ENCODE data around the gene CCRL2.
"Not testable (repeated sequence)": the region's sequence is repeated elsewhere in the genome, so short reads cannot be mapped to it uniquely, and the experiment has no call there.

Gene CCRL2

DNA sequence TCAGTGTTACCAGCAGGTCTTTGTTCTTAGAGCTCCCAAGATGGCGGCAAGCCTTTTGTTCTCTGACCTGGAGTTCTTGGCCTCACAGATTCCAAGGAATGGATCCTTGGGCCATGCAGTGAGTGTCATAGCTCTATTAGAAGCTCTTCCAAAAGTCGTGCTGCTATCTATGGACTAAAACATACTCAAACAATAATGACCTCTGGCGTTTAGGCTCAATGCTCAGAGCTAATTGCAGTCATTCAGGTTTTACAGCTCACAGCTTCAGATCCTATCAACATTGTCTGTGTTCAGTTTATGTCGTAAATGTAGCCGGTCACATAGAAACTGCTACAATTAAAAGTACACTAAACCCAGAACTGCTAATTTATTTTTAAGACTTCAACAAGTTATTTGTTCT, 22.2 kb downstream of the CCRL2 start:
- DNase-seq (ENCODE audit: low read depth in 2 of 2): no peak

DNA sequence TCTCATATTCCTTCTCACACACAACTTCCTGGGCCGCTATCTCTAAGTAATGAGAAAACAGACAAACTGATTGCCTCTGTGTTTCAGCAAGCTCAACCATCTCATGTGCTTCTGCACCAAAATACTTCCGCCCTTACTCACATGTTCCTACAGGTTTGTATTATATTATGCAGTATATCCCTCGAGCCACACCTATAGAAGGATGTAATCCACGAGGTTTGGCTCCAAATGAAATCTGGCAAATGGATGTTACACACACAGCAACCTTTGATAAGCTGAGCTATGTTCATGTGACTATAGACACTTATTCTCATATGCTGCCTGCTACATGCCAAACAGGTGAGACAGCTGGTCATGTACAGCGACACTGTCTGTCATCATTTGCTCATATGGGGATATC, 22.6 kb downstream of the CCRL2 start:
- no peak for DNase-seq (ENCODE audit: low read depth in 2 of 2)

DNA sequence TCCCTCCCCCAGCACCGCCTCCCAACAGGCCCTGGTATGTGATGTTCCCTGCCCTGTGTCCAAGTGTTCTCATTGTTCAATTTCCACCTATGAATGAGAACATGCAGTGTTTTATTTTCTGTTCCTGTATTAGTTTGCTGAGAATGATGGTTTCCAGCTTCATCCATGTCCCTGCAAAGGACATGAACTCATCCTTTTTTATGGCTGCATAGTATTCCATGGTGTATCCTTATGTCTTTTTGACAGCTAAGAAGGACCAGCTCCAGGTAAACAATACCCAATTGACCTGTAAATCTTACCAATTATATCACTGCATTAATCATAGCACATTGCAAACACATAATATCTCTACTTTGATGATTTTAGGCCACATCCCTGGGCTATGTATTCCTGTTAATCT, 23.8 kb downstream of the CCRL2 start:
- DNase-seq (ENCODE audit: low read depth in 2 of 2): not testable (repeated sequence)

DNA sequence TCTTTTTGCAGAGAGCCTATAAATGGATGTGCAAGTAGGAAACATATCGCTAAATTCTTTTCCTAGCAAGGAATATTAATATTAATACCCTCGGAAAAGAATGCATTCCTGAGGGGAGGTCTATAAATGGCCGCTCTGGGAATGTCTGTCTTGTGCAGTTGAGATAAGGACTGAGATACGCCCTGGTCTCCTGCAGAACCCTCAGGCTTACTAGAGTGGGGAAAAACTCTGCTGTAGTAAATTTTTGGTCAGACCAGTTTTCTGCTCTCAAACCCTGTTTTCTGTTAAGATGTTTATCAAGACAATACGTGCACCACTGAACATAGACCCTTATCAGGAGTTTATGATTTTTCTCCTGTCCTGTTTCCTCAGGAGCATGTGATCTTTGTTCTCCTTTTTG, 24.8 kb downstream of the CCRL2 start:
- DNase-seq (ENCODE audit: low read depth in 2 of 2): not testable (repeated sequence)

DNA sequence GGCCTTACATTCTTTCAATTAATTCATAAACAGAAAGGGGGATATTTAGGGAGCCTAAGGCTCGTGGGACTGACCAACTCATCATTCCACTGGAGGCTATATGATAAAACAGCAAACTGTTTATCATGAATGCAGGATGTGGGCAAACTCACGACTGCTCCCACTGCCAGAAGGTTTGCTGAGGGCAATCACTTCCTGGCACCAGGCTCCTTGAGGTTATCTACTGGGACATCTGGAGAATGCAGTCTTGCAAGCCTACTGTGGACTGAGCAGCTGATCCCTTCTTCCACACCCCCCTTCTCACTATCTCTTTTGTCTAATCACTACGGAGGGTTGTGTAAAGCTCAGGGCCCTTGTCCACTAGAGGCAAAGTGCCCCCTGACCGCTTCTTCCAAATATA, 26.1 kb downstream of the CCRL2 start:
- not testable (repeated sequence) for DNase-seq (ENCODE audit: low read depth in 2 of 2)

DNA sequence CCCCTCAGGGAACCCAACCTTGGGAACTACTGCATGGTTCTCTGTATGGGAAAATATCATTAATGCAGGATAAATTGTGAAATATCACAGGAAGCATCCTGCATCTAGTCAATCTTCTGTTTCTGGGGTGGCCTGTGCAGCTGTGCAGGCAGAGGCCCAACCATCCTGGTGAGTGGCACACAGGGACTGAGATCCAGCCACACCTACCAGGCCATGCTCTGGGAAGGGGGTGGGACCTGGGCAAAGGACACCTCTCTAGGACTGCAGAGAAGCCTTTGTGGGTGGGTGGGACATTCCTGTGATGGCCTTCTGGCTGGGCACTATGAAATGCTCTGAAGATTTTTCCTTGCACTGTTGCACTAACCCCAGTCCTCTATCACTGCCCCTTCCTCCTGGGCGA, 26.8 kb downstream of the CCRL2 start:
- DNase-seq (ENCODE audit: low read depth in 2 of 2): no peak

DNA sequence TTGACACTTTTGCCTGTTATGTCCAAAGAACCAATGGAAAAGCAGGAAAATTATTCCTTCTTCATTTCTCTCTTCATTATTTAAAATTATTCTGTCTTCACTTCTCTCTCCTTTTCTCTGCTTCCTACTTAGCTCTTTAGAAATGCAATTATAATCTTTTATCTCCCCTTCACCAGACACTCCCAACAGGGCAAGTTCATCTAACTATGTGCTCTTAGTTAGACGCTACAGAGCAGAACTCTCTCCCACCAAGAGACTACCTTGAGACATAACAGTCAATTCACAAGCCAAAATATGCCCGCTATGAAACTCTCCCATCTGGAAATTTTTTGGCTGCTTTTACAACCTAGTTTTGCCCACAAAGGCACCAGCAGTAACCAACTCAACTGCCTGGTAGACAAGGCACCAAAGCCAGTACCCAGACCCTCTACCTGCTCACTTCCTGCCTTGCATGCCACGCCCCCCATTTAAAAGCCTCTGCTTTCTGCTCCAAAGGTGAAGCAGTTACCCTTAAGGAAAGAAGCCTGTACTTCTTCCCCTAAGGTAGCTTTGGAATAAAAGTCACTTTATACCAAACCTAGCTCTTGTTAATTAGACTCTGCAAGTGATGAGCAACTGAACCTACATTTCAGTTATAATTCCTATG, 28.1 kb downstream of the CCRL2 start:
- no peak for DNase-seq (ENCODE audit: low read depth in 2 of 2)

DNA sequence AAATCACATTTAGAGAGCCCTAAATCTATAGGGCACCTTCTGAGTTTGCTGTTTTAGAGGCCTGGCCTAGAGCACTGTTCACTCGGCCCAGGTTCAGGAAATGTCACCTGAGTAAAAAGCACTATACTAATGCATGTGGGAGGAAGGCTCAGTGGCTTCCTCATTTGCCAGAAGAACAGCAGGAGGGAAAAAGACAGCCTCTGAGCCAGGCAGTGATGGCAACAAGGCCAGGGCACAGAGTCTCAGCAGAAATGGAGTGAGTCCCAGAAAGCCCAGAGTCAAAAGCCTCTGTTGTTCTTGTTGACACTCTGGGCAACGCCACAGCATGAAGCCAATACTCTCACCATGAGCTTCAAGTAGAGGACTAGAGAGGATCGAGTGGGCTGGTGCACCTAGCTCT, 31.8 kb downstream of the CCRL2 start:
- no peak for DNase-seq (ENCODE audit: low read depth in 2 of 2)

DNA sequence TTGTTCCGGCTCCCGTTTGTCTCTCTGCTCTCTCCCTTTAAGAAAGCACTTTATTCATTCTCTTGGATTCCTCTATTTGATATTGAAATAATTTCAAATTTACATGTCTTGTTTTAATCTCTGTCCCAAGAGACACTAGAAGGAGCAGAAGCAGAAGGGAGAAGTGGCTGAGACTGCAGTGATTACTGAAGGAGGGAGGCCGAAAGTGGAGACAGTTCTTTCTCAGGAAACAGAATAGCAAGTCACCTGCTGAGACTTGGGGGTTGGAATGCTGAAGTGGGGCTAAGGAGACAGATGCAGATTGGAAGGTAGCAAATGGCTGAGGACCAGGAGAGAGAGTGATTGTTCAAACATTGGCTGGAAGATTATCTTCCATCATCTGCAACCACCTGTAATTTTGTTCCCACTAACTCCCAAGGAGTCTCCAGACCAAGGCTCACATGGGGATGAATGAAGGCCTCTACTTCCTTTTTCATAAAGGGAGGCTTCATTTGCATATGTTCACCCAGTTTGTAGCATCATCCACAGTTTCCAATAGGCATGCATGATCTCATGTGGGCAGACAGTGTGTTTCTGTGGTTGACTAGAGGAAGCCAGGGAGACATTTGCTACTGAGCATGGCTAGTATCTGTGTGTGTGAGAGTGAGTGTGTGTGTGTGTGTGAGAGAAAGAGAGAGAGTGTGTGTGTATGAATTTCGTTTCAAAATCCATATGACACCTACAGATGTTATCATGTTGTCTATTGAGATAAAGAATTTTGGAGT, 33.7 kb downstream of the CCRL2 start:
- no peak for DNase-seq (ENCODE audit: low read depth in 2 of 2)

DNA sequence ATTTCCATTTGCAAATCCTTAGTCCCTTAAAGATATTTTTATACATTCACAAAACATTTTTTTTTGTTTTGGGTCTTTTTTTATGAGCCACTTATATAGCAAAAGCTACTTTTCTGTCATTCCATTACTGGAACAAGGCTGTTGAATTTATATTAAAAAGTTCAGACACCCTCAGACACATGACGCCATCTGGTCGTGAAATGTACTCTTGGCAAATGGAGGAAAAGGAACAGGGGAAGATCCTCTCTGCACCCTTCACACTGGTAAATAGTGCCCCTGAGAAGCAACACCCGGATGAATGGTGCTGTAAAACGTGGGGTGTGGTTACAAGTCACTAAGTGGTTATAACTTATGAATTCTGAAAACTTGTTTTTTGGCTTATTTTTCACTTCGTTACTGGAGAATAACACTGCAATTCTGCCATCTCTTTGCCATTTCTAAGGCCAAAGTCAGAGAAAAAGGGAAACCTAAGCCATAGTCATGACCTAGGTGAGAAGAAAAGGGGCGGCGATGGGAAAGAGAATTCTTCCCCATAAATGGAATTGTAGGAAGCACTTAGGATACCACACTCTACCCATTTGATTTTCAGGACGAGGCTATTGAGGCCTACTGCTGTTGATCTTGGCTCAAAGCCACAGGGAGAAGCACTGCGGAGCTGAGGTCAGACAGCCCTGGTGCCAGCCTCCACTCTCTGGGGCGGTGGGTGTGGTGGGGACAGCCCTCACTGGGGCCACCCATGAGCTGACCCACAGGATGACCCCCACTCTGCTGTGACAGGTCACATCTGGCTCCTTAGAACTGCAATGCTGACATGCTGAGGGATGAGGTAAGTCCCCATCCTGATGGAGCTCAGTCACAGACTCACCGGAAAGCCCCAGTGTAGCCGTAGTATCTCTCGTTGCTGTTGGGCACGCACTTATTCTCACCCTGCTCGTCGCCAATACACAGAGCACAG, 35.8 kb downstream of the CCRL2 start:
- DNase-seq (ENCODE audit: low read depth in 2 of 2): no peak

DNA sequence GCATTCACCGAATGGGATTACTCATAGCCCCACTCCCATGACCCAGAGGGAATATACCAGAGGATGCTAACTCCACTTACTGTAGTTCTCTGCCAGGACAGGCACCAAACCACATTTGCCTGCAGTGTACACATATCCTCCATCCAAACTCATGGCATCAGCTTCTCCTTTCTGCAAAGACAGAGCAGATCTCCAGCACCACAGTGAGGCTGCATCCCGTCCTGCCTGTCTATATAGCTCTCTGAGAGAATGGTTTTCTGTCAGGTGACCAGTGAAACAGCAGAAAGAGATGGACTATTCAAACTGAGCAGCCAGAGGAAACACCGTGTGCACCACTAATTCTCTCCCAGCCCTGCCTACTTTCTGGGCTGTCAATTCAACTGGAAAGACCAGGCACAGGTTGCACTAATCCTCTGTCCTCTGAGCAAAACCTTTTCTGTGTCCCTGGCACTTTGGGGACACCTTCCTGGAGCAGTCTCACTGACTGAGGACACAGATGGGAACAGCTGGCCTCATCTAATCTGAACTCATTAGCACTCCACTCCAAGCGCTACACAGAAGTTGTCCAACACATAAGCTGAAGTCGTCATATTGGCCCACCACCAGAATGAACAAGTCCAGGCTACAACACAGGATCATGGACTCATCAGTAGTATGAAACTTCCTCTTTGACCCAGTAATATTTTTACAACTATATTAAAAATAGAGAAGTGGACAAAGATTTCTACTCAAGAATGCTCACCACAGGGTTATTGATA, 40.3 kb downstream of the CCRL2 start:
- DNase-seq (ENCODE audit: low read depth in 2 of 2): no peak

DNA sequence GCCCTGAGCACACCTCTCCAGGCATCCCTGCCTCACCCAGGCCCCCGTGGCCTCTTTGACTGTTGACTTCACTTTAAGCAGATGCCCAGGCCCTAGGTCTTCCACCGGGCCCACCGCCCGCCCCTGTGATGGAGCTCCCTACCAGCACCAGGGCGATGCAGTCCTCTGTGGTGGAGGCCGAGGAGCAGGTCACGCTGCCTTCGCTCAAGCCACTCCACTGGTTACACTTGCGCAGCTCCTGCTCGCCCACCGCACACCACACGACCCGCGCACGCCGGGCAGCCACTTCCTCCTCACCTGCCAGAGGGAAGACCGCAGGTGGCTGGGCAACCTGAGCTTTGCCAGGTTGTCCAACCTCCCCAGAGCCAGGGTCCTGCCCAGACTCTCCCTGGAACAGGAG, 41.7 kb downstream of the CCRL2 start:
- DNase-seq (ENCODE audit: low read depth in 2 of 2): no peak

DNA sequence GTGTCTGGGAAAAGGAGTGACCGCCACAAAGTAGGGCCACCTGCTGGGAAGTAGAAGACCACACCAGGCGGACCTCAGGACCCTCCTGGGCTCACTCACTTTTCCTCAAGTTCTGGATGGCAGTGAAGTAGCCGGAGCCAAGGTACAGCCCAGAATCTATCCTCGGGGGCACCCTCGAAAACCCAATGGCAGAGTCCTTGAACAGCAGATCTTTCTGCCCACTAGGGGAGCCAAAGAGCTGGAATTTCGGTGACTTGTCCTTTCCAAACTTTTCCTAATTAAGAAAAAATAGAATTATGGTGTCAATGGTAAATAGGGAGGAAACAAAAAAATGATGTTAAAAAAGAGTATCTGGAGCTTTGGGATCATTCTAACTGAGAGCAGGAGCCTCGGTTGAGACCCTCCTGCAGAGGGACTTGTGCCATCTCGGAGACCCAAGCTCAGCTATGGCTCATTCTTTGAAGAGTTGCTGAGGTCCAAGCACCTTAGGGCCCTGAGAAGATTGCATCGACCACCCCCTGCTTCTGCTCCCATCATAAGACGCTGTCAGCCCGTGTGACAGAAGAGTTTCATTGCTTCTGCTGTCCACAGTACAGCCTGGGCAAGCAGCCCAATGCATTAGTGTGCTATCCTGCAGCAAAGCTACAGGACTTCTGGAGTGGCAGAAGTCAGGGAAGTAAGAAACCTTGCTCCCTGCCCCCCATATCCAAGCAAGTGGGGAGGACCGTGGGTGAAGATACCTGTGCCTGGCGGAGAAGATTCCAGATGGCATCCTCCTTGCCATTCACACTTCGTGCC, 42.9 kb downstream of the CCRL2 start:
- DNase-seq (ENCODE audit: low read depth in 2 of 2): no peak

DNA sequence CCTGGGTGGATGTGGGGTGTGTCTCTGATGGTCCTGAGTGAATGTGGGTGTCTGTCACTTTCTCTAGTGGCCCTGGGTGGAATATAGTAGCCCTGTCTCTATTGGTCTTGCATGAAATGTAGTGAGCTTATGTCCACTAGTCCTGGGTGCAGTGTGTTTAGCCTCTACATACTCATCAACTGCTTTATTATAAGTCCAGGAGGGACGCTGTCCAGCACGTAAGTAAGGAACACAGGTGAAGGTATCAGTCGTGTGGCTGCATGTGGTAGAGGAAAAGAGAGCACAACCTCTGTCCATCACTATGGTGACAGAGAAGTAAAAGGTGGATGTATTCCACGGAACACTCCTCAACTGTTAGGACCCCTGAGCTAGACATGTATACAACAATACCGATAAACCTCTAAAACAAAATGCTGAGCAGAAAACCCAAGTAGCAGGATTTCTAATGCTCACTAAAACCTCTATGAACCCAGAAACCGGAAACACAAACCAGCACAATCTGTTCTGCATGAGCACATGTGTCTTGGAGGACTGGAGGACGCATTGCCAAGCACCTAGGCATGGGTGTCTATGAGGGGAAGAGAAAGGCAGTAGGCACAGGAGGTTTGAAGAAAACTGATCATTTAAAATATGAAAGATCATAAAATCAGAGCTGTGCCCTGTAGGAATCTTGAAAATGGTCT, 46.6 kb downstream of the CCRL2 start:
- no peak for DNase-seq (ENCODE audit: low read depth in 2 of 2)

DNA sequence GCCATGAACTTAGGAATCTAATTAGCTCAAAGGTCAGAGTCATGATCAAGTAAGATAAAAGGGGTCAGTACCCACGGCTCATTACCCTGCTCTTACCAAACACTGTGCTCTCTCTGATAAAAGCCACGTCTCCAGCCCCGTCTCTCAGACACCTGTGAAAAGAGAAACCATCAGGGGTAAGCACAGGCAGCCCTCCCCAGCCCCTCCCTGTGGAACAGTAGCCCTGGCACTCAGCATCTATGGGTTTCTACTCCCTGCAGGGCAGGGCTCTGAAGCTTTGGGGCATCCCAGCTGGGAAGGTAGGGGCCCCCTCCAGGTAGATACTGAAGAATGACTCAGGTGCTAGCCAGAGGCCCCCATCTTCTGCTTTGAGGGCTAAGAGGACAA, 47.1 kb downstream of the CCRL2 start:
- no peak for DNase-seq (ENCODE audit: low read depth in 2 of 2)

DNA sequence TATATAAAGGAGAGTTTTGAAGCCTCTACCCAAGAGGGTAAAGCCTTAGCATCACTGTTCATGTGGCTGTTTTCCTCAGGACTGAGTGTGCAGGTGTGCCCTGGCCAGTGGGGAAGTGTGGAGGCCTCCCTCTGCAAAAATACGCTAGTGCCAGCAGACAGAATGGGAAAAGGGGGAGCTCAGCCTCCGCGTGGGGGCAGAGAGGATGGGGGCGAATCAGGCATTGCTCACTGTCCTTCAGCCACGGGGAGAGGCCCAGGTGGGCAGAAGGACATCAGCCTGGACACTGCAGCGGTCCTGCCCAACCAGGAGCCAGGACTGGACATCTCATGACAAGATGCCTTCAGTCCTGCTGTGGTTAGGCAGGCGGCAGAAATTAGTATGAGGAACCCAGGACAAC, 47.5 kb downstream of the CCRL2 start:
- no peak for DNase-seq (ENCODE audit: low read depth in 2 of 2)

DNA sequence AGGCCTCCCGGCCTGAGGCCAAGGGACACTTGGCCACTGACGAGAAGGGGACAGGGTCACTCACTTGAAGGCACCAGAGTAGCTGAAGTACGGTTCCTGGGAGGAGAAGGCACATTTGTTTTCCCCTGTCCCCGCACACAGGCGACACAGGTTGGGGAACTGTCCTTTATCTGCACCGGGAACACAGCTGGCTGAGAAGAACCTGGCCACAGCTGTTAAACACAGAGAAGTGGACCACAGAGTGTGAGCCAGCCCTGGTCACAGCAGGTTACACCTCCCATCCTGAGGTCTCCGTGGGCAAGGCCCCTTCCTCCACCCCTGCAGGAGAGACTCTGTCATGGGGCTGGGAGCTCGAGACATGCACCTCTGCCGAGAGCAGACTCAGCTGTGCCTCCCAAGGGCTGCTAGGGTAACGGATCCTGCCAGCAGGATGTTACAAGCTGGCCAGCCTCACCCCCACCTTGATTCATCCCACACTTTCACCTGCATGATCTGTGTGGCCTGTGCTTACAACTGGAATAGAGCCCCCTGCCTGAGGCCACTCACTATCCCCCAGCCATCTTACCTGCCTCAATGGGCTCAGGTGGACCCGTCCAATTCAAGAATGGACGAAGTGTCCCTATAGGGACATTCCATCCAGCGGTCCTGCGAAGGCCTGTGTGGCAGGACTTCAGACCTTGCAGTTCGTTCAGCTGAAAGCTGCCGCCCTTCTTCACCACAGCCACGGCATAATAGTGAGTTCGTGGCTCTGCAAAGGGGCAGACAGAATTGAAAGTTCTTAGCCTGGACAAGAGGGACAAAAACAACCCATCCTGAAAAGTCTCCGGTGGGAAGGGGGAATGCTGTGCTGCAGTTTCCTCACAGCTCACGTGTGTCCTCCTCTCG, 48.4 kb downstream of the CCRL2 start:
- DNase-seq (ENCODE audit: low read depth in 2 of 2): no peak

DNA sequence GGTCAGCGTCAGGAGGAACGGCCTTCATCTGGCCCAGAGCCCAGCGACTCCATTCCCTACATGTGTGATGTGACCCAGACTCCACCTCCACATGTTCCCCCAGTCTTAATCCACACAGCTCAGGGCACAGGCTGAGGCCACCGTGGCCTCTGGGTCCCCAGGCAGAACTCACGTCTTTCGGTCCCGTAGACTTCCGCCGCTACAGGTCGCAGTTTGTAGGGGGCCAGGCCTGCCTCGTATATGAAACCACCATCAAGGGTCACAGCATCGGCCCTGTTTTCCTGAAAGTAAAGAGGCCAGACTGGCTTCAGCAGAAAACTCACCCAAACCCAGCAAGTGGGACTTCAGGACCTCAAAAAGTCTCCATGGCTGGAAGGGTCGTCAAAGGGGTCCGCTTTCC, 49.1 kb downstream of the CCRL2 start:
- no peak for DNase-seq (ENCODE audit: low read depth in 2 of 2)

Measured in stimulated activated CD8-positive, alpha-beta memory T cell treated with anti-CD3 and anti-CD28 coated beads, Interleukin-15, amount 100 ng/mL, for 4 hours (primary cell).